Renal cortex interstitium (tissue), 3 donors: ENCODE measurements around the gene ABHD11. TPM values are rescaled to one million over a fixed set of nuclear protein-coding genes. Genes with fewer than 3 reads are reported as not detected.

ENCODE experiments used
- polyA plus RNA-seq, 3 donors: library from polyadenylated mRNA; unstranded; fragments of 120-200 nt; gene quantifications; one replicate each; pipeline ENCODE4 v1.2.1, GENCODE V29; 2013; ENCODE audit not compliant: insufficient read length in 3 of 3

ABHD11 gene
- polyA plus RNA-seq, 3 donors = 23.7 to 35.9 (median 26.1) TPM

Other genes starting within 250 kb of the ABHD11 start
- gene BAZ1B, start 216.5 kb downstream of the ABHD11 start, polyA plus RNA-seq = 10 to 100 TPM; 60.4 to 84.6 (median 82.2) TPM
- gene BCL7B, start 181.1 kb downstream of the ABHD11 start, polyA plus RNA-seq = 10 to 100 TPM; 36.2 to 40.3 (median 40.3) TPM
- gene TBL2, start 160.2 kb downstream of the ABHD11 start, polyA plus RNA-seq = 10 to 100 TPM; 36.5 to 41.1 (median 40.1) TPM
- 1 to 10 TPM; 4.8 to 8.5 (median 5.6) TPM for gene MLXIPL, start 114.3 kb downstream of the ABHD11 start, polyA plus RNA-seq
- 10 to 100 TPM in 2 of 3 donors, 1 to 10 TPM in 1; 9.6 to 17.7 (median 16.3) TPM for gene VPS37D, start 71.0 kb downstream of the ABHD11 start, polyA plus RNA-seq
- gene DNAJC30, start 55.3 kb downstream of the ABHD11 start, polyA plus RNA-seq = 10 to 100 TPM in 2 of 3 donors, 1 to 10 TPM in 1; 8.9 to 11.2 (median 10.9) TPM
- 100 to 1,000 TPM in 1 of 3 donors, 10 to 100 TPM in 2; 88.5 to 112 (median 93.8) TPM for gene BUD23, start 55.2 kb downstream of the ABHD11 start, polyA plus RNA-seq
- gene STX1A, start 19.1 kb downstream of the ABHD11 start, polyA plus RNA-seq = 10 to 100 TPM in 2 of 3 donors, 1 to 10 TPM in 1; 7.4 to 11.0 (median 10.5) TPM
- 10 to 100 TPM; 23.9 to 73.3 (median 54.1) TPM for gene CLDN3, start 31.5 kb upstream of the ABHD11 start, polyA plus RNA-seq
- 10 to 100 TPM; 57.3 to 98.1 (median 83.9) TPM for gene CLDN4, start 92.2 kb upstream of the ABHD11 start, polyA plus RNA-seq
- gene METTL27, start 103.7 kb upstream of the ABHD11 start, polyA plus RNA-seq = 10 to 100 TPM in 2 of 3 donors, 1 to 10 TPM in 1; 3.5 to 15.9 (median 12.9) TPM
- under 1 TPM in 1 of 3 donors, not detected in 2; 0.21 TPM for gene TMEM270, start 122.4 kb upstream of the ABHD11 start, polyA plus RNA-seq